NOMO-1 treated with DMSO at 0.1 percent for 48 hours (cell line): ENCODE results near the gene PSMA7.

ENCODE experiments used
- DNase-seq: peaks from one replicate; lab custom pipeline; 2025; ENCODE audit not compliant: unreplicated experiment; lab: John Stamatoyannopoulos, UW

Gene PSMA7

DNA sequence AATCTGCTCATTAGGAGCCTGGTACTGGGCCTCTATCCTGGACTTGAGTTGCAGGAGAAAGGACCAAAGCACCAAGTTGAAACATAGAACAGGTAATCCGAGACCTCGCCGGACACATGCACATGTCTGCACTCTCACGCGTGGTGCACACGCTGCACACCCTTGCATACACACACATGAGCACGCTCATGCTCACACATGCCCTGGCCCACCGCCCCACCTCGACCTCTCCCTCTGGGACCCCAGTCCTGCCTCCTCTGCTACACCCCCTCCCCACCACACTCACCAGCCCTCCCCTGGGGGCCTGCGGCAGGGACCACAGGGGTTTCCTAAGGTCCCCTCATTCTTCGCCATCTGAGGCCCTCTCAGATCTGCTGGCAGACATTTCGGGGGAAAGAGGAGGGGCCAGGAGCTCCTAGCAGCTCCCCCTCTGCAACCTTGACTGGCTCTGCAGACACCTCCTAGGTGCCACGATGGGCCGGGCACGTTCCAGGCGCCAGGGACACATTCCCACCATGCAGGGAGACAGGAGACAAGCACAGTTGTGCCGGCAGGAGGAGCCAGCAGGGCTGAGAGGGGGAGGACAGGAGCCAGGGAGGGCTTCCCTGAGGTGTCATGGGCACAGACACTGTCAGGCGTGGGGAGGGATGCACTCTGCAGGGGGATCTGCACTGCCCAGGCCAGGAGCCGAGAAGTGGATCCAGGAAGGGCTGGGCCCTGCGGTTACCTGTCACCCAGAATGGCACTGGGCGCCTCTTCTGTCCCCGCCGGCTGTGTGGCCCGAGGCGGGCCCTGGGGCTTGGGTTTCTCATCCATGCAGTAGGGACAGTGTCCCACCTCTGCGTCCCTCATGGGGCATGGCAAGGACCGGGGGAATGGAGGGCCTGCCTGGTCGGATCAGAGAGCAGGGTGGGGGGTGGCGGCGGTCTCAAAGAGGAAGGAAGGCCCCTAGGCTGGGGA, 46.5 kb downstream of the PSMA7 start:
- DNase-seq = no peak

DNA sequence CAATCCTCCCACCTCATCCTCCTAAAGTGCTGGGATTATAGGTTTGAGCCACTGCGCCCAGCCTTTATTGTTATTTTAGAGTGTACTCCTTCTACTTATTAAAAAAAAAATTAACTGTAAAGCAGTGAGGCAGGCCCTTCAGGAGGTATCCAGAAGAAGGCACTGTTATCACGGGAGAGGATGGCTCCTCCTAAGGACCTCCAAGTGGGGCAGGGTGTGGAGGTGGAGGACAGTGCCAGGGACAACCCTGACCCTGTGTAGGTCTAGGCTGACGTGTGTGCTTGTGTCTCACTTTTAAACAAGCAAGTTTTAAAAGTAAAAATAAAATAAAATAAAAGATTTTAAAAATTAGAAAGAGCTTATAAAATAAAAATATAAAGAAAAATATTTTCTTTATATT, 53.8 kb downstream of the PSMA7 start:
- DNase-seq = no peak

DNA sequence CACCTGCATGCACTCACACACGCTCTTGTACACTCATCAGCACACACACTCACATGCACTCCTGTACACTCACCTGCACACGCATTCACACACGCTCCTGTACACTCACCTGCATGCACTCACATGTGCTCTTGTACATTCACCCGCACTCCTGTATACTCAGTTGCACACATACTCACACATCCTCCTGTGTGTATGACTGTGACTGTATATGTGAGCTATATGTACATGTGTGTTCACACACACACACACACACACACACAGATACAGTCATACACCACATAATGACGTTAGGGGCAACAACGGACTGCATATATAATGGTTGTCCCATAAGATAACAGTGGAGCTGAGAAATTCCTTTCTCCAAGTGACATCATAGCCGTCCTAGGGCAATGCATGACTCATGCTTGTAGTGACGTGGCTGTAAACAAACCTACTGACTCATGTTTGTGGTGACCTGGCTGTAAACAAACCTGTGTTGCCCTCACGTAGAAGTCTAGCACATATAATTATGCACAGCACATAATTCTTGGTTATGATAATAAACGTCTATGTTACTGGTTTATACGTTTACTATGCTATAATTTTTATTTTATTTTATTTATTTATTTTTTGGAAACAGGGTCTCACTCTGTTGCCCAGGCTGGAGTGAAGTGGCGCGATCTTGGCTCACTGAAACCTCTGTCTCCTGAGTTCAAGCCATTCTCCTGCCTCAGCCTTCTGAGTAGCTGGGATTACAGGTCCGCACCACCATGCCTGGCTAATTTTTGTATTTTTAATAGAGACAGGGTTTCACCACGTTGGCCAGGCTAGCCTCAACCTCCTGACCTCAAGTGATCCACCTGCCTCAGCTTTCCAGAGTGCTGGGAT, 54.7 kb downstream of the PSMA7 start:
- DNase-seq = no peak

DNA sequence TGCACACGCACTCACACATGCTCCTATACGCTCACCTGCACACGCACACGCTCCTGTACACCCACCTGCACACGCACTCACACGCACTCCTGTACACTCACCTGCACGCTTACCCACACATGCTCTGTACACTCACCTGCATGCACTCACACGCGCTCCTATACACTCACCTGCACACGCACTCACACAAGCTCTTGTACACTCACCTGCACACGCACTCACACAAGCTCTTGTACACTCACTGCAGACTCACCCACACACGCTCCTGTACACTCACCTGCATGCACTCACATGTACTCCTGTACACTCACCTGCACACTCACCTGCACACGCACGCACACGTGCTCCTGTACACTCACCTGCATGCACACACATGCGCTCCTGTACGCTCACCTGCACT, 55.6 kb downstream of the PSMA7 start:
- no peak for DNase-seq

DNA sequence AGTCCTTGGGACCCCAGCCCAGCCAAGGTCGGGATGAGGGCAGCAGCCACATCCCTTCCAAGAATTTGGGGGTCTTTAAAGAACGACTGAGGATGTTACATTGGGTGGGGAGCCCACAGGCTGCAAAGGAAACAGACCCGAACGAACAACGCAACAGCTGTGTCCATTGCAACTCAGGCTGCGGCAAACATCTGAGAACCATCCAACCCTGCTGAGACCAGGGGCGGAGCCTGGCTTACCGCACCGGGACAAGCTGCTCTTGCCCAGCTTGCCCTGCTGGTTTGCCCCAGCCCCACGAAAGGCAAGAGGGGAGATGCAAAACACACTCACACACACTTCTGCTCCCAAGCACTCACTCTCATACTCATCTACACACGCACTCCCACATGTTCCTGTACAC, 56.0 kb downstream of the PSMA7 start:
- no peak for DNase-seq
